GM18517 (cell line): ENCODE measurements around the gene CARMIL1.

Experiments used
- ATAC-seq: cut with Tn5 transposase; IDR thresholded peaks from one replicate; pipeline ENCODE4 v1.9.1; 2021; ENCODE audit warnings: mild to moderate bottlenecking, moderate library complexity; ENCODE audit not compliant: unreplicated experiment

CARMIL1 gene

DNA sequence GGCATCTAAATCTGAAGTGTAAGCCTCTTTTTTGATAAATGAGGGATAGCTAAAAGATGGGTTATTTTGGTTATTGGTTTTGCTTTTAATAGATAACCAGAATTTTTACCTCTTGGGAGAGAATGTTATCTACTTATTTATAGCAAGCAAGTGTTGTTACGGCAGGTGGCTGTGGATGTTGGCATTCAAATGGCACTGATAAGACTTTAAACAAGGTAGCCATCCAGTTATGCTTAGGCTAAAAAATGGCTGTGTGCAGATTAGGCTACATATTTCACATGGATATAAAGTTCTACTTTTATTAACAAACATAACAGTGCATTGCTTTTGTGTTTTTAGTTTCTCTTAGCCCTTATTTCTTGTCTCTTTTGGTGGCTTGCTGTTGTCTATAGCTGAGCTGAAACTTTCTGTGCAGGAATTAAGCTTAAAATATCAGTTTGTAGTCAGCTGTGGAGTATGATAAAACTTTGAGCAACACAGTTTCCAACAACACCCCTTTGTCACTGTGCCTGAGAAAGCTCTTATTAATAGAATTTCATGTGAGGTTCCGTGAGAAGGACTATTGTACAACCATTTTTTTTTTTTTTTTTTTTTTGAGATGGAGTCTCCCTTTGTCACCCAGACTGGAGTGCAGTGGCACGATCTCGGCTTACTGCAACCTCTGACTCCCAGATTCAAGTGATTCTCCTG is 28.8 kb downstream of the CARMIL1 start:
- no peak for ATAC-seq

DNA sequence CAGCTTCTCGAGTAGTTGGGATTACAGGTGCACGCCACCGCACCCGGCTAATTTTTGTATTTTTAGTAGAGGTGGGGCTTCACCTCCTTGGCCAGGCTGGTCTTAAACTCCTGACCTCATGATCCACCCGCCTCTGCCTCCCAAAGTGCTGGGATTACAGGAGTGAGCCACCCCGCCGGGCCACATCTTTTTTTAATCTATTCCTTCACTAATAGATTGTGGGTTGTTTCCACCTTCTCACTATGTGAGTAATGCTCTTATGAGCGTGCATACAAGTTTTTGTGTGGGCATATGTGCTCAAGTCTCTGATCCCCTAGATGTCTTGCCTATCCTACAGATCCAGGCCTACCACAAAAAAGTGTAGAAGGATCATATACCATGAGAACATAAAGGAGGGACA is 30.7 kb downstream of the CARMIL1 start:
- no peak for ATAC-seq

DNA sequence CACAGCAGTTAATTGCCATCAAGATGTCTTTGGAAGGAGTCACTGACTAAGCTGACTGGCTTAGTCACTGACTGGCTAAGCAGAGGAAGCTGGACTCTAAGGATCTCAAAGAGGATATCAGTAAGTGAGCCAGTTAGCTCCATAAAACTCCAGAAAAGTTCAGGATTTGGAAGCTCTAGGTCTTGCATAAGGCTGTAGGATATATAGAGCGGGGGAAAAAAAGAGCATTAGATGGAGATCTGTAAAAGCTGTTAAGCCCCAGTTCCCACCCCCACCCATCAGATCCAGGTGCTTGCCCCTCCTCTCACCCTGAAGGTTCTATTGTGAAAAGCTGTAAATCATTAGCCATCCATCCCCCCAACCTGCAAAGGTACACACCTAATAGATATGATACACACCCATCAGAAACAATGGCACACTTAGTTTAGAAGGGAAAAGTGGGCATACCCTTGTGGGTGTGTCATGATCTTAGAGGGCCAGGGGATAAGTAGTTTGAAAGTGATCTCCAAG is 32.2 kb downstream of the CARMIL1 start:
- no peak for ATAC-seq

DNA sequence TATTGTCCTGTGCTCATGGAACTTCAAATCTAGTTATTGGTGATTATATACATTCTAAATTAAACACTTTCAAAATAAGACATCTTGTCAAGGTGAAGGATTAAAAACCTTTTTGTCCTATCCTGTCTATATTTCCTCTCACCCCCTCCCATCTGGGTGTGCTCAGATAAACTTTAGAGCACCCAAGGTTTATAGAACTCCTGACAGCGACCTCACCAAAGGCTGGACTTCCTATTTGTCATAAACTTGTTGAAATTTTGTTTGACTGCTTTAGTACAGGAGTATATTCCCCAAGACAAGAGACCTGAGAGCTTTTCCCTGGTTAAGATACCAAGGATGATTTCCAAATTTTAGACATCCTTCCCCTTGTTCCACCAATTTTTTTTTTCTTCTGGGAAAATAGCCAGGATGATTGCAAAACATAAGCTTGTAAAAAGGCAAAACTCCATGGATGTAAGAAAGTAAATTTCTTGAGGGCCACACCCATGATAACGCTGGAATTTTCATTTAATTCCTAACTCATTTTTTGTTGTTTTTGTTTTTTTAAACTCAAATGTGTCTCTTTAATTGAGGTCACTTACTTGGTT is 33.0 kb downstream of the CARMIL1 start:
- no peak for ATAC-seq

DNA sequence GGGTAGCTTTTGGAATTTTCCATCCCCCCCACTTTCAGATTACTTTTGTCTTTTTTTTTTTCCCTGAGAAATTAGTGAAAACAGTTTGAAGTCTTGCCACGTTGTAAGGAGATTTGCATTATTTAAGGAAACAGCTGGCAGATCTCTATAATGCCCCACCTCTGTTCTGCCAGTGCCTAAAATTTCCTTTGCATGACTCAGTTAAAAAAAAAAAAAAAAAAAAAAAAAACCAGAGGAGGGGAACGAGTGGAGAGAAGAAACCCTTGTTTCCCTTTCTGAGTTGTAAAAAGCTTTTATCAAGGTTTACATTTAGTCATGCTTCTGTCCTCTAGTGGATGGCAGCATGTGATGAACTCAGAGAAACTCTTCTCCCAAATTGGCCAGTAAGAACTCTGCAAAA is 33.5 kb downstream of the CARMIL1 start:
- ATAC-seq = no peak

DNA sequence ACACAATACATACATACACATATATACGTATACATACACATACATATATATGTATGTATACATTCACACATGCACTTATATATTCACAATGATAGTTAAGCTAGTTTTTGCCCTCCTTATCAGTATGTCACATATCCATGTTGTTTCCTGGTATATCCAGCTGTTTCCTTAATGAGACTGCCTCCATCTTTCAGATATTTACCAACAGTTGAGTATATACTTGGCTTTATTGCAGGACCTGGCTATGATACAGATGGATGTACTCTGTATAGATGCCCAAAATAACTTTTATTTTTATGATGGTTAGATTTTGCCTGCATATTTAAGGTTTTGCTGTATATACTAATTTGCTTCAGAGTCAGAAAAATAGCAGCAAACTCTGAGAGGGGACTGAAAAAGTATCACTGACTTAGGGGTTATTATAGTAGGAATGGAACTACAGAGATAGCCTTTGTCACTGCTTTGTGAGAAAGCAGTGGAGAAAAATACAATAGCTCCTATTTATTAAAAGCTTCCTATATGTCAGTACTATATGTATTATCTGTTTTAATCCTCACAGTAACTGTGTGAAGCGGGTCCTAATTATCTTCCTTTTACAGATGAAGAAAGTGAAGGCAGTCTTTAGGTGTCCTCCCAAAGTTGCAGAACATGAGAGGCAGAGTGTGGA is 35.5 kb downstream of the CARMIL1 start:
- ATAC-seq = no peak

DNA sequence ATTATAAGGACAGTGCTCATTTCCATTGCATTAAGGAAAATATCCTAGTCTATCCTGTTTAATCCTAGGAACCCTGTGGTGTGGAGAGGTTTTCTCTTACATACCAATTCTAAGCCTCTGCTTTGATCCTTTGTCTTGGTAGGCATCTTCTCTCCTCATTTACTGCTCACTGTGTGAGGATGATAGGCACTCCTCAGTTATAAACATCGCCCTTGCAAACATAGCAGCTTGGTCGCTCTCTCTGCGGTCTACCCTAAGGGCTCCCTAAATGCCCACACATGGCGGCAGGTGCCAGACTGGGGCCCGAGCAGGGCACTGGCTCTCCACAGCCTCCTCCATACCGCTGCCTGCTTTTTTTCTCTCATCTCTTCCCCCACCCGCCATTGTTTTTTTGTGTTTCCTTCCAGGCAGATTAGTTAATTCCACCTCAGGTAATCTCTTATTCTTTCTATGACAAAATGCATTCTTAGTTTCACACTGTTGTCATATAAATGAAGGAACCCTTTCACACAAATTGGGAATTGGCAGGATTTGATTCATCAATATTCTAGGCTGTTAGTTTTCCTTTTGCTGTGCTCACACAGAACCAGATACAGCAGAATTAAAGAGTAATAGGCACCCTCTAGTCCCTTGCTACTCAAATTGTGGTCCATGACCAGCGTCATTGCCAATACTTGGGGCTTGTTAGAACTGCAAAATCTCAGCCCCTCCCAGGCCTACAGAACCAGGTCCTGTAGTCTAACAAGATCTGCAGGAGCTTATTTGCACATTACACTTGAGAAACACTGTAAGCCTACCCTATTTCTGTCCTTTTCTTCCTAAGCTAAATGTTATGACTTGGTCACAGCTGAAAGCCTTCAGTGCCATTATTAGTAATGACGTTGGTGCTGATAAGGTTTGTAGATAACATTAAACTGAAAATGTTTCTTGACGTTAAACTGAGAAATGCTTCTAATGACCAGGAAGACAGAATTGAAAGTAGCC is 36.3 kb downstream of the CARMIL1 start:
- ATAC-seq = no peak

DNA sequence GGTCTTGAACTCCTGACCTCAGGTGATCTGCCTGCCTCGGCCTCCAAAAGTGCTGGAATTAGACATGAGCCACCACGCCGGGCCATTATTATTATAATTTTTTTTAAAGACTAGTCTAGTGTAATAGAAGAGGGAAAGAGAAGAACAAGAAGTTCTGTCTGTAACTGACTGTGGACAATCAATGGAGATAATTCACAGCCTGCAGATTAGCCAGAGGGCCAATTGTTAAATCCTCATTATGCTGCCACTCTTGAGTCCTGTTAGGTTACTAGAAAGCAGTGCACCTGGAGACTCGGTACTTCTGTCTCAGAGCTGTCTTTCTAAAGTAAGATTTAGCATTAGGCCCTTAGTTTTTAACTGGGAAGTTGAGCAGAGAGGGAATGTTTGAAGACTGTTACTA is 37.5 kb downstream of the CARMIL1 start:
- ATAC-seq = no peak

DNA sequence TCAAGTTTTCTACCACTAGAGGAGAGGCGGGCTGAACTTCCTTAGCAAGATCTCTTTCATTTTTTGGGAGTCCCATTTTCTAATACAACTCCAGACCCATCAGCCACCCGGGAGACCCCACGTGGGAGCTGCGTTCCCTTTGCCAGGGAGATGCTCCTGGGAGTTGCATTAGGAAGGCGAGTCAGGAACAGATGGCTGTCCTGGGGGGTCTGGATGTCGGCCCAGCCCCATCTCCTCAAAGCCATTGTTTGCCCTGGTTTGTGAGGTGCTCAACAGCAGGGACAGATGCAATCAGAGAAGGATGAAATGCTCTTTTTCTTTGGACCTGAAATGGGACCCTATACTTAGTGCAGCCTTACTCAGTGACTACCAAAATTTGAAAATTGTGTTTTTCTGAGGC is 39.4 kb downstream of the CARMIL1 start:
- no peak for ATAC-seq

DNA sequence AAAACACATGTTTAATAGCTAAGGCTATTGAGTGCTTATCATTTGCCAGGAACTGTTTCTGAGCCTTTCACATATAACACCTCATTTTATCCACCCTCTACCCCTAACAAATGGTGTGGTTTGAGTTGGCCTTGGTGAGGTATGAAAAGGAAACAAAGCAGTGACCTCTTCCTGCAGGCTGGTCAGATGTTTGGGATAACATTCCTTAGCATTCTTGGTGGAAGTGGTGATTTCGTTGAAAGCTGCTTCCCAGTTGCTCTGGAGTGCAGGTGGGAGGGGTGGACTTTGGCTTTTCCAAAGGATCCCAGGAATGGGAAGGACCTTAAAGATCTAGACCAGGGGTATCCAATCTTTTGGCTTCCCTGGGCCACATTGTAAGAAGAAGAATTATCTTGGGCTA is 41.3 kb downstream of the CARMIL1 start:
- ATAC-seq = no peak

DNA sequence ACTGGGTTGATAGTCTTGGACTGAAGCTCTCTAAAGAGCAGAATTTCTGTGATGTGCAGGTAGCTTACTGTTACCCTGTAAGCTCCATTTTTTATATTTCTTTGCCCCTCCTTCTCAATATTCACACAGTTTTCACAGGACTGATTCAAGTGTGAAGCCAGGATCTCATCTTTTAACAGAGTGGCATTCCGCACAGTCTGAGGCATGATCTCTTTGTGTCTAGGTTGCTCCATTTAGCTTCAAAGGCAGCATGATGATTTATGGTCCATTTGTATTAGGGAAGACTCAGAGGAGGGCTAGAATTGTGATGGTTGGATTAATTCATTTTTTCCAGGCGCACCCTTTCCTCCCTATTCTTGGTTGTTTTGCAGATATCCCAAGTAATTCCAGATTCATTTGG is 43.5 kb downstream of the CARMIL1 start:
- ATAC-seq = no peak

DNA sequence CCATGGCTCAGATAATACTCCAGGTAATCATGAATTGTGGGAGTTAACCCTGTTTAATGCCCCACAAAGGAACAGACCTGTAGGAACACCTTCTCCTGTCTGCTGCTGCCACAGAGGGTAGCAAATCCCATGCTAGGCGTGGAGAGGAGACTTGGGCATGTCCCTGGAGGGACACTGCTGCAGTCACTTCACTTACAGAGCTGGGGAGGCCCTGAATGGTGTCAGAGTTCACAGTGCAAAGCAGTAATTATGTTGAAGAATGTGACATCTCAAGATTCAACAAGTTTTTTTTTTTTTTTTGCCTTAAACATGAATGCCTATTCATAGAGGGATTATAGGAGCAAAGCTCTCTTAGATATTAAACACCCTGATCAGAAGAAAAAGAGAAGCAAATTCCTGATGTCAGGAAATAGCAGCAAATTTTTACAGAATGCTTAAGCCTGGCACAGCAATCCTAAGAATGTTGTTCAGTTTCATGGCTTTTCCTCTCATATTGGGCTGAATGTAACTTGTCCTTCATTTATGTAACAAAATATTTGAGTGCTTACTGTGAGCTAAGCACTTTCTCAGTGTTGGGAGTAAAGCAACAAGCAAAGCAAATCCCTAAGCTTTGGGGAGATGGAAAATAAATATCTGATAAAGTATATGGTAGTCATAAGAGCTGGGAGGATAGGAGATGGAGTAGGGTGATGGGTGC is 45.0 kb downstream of the CARMIL1 start:
- ATAC-seq = no peak

DNA sequence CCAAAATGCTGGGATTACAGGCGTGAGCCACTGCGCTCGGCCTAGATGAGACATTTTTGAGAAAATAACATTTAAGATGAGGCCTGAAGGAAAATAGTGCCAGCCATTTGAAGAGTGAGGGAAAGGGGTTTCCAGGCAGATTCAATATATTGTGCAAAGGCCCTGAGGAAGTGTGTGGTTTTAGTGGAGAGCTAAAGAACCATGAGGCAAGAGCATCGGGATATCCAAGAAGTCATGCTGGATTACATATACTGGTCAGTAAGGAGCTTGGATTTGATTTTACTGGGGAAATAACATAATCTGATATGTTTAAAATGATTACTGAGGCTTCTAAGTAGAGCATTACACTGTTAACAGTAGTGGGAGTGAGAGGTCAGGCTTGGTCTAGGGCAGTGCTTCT is 47.0 kb downstream of the CARMIL1 start:
- no peak for ATAC-seq

DNA sequence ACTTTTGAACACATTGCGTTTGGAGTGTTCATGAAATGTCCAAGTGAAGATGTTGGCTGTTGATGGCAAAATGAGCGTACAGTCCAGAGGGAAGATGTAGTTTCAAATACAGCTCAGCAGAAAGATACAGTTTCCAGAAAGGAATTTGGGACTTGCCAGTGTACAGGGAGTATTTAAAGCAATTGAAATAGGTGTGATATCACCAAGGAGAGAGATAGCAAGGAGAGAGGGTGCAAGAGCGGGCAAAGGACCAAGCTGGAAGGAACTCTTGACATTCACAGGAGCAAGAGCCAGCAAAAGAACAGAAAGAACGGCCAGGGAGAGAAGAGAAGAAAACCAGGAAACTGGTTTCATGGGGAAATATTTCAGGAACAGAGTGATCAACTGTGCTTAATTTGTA is 47.8 kb downstream of the CARMIL1 start:
- no peak for ATAC-seq

DNA sequence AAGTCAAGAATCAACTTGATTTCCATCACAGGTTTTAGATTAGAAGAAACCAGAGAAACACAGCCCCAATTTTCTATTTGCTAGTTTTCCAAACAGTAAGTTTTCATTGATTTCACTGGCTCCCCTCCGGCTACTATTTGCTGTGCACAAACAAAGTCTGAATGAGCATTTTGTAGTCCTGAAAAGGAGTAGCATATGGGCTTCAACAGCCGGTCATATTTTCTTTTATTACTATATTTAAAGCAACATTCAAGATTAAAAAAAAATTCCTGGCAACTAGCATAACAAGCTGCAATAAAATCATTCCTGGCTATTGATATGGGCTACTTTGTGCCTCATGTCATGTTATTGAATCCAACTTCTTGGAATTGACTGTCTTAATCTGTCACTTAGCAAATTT is 48.3 kb downstream of the CARMIL1 start:
- no peak for ATAC-seq

DNA sequence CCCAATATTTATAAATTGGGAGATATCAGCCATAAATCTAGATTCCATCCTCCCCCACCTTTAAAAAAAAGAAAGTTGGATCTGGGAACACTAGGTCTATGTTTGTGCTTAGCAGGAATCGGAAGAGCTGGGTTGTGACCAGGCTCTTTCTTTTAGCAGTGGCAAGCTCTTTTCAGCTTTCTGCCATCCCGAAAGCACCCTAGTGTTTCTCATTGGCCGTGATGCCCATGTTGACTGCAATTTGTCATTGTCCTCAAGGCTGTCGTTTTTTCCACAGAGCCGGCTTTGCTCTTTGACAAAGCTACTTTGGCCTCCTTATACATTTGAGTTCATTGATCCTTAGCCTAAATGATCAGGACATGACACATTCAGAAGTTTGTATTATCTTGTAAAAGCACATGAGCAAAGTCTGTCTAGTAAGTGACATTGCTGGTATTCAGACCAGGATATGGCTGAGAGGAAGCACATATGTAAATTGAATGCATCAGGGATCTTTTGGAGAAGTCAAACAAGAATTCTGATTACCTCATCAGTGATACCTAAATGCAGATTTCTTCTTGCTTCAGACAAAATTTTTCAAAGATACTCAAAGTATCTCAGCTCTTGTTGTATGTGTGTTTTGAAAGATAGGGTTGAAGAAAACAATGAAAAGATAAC is 50.1 kb downstream of the CARMIL1 start:
- ATAC-seq = no peak

DNA sequence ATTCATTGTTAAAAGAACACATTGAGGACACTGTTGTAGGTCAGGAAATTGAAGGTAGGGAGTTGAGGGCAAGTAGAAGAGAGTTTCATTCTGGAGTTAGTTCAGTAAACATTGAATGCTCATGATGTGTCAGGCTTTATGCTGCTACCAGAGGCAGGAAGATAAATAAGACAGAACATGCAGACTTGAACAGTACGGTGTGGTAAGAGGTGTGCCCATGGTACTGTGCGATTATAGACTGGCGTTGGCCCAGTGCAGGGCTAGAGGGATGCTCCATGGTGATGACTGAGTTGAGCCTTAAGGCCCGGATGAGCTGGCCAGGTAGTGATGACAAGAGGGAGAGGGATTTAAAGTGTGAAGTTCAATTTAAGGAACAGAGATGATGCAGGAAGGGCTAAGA is 50.8 kb downstream of the CARMIL1 start:
- ATAC-seq = no peak

DNA sequence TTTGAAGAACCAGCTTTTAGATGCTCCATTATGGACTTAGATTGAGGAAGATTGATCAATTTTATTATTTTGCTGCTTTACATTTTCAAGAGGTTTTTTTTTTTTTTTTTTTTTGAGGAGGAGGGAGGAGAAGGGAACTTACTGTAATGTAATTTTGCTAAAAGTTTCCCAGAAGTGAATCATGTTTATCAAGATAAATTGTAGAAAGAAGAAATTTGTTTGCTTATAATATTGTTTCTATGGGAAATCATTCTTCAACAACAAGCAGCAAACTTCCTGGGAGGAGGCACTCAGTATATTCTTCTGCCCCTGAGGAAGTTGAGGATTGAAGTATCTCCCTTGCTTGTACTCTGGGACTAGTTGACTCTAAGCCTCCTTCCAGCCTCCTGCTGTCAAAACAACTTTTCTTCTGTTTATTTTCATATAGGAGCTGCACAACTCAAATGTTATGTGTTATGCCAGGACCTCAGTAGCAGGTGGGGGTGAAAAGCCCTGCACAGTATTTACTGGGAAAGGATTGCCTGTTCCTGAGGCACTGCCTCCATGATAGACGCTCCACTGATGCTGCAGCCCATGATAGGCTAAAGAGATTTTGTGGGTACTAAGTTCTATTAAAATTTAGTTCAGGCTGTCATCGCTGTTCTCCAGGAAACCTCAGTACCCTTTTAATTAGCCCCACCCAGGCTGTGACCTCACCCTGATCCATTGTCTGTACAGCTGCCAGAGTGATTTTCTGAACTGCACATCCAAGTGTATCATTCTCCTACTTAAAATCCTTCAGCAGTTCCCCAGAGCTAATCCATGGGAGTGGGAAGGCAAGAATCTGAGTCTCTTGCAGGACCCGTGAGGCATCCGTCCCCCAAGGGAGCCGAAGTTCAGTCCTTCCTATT is 51.9 kb downstream of the CARMIL1 start:
- no peak for ATAC-seq

DNA sequence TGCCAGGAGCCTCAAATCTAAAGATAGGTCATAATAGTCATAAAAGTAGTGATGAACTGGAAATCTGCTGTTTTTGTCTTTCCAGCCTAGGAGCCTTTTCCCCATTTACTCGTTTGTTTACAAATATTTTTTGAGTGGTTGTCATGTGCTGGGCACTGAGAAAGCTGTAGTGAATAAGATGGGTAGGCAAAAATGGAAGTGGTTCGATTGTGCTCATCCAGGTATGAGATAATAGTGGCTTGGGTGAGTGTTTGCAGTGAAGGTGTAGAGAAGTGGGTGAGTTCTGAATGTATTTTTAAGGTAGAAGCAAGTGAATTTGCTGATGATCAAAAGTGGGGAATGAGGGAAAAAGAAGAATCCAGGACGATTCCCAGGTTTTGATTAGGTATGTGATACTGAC is 53.0 kb downstream of the CARMIL1 start:
- ATAC-seq = no peak
